GM21529 (cell line): Measurements from ENCODE around the gene SPATA32.
A peak's percentile ranks its signal among the peaks of the same experiment; 100 is the strongest.

ENCODE experiments used
- ATAC-seq: cut with Tn5 transposase; IDR thresholded peaks from one replicate; pipeline ENCODE4 v1.9.1; 2021; ENCODE audit not compliant: unreplicated experiment

Gene SPATA32

GRCh38 chr17:45230410-45230786 is 31.5 kb downstream of the SPATA32 start:
- ATAC-seq = no peak

GRCh38 chr17:45229681-45230409 is 32.0 kb downstream of the SPATA32 start:
- no peak for ATAC-seq

- peak; percentile 33 for ATAC-seq
Observed at GRCh38 chr17:45228763-45229539, 32.9 kb downstream of the SPATA32 start.

DNA sequence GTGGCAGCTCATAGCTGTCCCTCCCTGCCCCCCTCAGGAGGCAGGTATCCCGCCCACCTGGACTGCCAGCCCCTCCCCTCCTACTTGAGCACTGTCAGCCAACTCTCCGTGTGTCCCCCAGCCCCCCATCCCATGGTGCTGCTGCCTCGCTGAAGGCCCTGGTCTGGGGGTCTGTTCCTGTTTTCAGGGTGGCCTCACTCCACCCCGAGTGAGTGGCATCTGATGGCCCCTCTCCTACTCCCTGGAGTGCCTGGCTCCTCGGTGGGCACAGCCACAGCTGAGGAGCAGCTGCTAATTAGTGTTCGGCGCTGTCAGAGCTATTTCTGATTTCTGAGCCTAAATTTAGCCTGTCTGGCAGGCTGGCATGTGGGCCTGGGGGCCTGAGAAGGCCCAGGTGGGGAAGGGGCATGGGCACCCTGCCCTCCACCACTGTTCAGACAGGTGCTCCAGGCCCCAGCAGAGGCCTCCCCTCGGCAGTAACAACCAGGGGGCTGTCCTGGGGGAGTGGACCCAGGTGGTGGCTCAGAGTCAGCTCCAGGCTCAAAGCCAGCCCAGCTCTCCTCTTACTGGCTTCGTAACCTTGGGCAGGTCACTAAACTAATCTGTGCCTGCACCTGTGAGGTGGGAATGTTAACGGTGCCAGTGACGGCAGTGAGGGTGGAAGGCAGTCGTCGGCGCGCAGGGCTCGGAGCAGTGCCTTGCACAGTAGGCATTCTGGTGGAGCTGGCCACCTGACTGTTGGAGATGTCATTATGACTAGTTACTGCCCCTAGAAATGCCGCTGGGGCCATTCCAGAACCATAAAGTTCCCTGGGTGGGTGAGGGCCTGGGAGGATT is 33.8 kb downstream of the SPATA32 start:
- no peak for ATAC-seq

GRCh38 chr17:45227101-45227925 is 34.6 kb downstream of the SPATA32 start:
- ATAC-seq = no peak

DNA sequence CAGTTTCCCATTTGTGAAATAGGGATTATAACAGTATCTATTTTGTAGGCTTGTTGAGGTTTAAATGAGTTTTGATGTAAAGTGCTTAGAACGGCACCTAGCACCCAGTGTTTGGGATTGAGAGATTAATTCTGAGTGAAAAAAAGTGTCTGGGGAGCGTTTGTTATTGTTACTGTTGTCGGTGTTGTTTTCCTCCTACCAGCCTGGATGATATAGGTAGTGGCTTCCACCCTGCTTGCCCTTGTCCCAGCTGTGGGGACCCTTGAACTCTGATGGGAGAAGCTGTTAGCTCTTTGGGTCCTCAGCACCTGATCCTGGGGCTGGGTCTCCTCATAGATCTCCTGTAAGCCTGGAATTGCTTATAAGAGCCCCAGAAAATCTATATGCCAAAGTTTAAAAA is 35.3 kb downstream of the SPATA32 start:
- no peak for ATAC-seq

GRCh38 chr17:45225964-45226530 is 35.8 kb downstream of the SPATA32 start:
- peak; percentile 42 for ATAC-seq

DNA sequence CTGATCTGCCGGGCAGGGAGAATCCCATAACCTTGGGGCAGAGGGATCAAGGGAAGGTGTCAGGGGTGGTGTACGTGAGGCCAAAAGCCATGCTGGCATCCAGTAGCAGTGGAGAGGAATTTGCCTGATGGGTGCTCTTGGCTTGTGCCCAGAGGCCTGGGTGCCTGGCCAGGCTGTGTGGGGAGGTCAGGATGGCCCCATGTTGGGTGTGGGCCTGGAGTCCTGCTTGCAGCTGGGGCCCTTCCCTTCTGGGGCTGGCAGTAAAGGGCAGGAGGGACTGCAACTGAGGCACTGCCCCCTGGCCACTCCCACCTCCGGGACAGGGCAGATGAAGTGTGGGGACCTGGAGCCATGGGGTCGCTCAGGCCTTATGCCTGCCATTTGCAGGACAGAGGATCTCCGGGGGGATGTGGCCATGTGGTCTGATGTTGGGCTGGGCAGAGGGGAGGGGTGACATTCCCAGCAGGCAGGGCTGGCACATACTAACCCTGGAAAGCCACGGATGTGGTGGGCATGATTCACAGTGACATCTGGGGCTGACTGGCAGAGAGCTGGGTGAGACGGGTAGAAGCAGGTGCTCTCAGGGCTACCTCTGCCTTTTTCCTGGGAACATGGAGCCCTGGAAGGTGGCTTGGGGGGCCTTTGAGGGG is 36.7 kb downstream of the SPATA32 start:
- no peak for ATAC-seq

- ATAC-seq = no peak
Observed at GRCh38 chr17:45224671-45225050, 37.2 kb downstream of the SPATA32 start.

- no peak for ATAC-seq
Observed at GRCh38 chr17:45223539-45224528, 38.1 kb downstream of the SPATA32 start.

GRCh38 chr17:45222996-45223538 is 38.8 kb downstream of the SPATA32 start:
- no peak for ATAC-seq

DNA sequence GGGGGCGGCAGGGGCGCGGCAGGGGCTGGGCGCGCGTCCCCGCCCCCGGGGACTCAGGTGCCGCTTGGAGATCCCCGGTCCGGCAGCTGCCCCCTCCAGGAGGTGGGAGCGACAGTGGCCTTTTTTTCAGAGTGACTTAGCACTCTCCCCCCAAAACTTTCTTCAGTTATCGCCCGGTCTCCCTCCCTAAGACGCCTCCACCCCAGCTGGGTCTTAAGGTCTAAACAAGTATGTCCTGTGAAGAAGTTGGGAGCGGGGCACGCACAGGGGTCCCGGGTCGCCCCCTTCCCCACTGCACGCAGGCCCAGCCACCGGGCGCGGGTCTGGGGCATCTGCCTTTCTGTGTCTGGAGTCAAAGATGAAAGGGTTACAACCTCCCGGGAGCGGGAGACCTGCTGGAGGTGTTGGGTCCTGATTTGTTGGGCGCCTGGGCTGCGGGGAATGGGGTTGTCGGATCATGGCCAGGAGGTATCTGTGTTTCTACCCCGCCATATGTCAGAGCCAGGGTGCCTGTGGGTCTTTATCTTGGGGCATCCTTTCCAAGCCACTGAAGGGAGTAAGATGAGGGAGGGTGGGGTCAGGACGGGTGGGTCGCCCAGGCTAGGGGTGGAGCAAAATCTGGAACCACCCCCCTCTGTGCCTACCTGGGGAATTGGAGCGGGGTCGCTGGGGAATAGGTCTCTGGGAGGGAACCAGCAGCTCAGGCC is 39.5 kb downstream of the SPATA32 start:
- no peak for ATAC-seq

GRCh38 chr17:45222014-45222288 is 39.9 kb downstream of the SPATA32 start:
- ATAC-seq = no peak

DNA sequence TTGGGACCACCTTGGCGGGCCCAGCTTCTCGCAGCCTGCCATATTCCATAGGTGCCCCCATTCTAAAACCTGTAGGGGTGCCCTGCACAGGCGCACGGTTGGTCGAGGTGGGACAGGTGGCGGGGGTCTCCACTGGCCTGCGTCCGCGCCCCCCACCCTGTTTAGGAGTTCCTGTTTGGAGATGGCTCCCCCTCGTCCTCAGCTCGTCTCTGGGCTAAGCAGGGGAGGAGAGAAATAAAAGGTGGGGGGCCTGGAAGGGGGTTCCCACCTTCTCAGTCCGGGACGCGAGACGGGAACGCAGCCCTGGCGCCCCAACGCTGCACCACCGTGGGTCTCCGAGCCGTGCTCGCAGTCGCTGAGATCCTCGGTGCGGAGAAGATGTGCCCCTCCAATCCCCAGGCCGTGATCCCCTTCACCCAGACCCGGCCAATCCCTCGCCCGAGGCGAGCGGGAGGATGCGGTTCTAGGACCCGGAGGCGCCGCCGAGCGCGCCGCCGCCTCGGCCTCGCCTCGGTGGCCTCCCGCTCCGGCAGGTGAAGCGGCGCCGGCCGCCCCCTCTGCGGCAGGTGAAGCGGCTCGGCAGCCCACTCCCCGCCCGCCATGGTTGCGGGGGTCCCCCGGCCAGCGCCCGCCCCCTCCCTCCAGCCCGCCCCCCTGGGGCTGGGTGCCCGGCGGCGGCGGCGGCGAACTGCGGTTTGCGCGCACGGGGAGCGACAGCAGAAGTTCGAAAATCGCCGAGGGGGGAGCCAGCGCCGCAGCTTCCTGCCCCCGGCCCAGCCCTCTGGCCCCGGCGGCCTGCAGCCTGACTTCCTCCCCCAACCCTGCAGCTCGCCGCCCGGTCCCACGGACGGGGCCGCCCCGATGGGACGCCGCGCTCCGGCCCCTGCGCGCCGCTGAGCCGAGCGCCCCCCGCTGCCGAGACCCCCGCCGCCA is 40.5 kb downstream of the SPATA32 start, which contains the start of gene FMNL1:
FMNL1 (plus strand) TSS at position 805 of the 933 bp plus-strand sequence. CDS start 240 bp downstream, outside the sequence.
- no peak for ATAC-seq

DNA sequence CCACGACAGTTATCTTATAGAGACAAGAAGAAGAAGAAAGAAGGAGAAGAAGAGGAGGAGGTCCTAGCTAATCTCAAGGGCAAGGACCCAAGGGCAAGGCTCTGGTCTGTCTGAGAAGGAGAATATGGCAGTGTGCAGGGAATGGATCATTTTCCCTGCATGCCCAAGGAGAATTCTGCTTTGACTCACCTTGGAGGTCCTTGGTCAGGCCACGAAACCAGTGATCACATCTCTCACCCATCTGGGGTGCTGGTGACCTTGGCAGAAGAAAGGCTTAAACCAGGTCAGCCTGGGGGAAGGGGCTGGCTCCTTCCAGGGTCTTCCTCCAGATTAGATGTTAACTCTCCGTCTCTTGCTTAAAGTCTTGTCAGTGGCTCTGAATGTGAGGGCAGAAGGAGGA is 41.8 kb downstream of the SPATA32 start:
- ATAC-seq = no peak

- no peak for ATAC-seq
Observed at GRCh38 chr17:45218895-45219661, 42.8 kb downstream of the SPATA32 start.
